Endometrial microvascular endothelial cells (primary cell): Measurements from ENCODE around the gene KATNIP. TPM values are rescaled to one million over a fixed set of nuclear protein-coding genes. Genes with fewer than 3 reads are reported as not detected.

Source experiments
- in situ Hi-C: cut with HindIII; loops from 2 replicates; pipeline ENCODE4 v1.10.0; 2017; ENCODE audit warnings: low sequenced_read_pairs, low pct_unique_long_range_greater_than_20kb; ENCODE audit errors: inconsistent ontology term
- total RNA-seq: library from RNA; depleted of rRNA; stranded (reverse); fragments of >200 nt; gene quantifications from one replicate; pipeline ENCODE4 v1.2.3, GENCODE V29; 2015; ENCODE audit errors: inconsistent ontology term

The KATNIP gene
- total RNA-seq = 8.3 TPM

DNA sequence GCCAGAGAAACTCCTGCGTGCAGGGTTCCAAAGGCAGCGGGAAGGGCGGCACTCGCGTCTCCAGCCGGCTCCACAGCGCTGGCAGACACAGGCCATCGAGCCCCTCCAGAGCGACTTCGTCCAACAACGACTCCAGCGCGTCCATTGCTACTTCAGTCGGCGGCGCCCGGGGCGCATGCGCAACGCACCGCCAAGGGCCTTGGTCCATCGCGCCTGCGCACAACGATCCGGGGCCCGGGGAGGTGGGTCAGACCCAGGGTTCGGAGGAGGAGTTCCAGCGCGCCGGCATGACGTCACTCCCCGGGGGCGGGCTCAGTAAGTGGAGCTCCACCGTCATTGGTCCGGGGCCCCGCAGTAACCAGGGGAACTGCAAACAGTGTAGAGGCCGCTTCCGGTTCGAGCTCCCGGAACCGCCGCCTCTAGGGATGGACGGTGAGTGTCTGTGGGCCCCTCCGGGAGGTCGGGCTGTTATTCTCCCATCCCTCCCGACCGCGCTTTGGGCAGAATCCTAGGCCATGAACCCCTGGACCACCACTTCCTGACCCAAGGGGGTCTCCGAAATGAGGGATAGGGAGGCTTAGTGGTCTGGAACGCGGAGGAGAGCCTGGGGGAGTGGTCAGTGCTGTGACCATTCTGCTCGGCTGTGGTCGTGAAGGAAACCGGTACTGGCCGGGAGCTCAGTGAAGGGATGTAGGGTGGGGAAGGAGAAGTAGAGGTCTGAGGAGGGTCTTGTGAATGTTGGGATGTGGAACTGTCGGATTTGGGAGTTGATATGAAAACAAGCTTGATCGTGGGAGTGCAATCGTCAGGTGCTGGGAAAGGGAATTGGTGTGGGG is at the start of gene KATNIP, which contains the start of gene GTF3C1:
Gene KATNIP, plus strand, starts transcription at position 399 of the 836 bp plus-strand sequence. Its CDS starts 27 bp downstream, at position 426.
Gene GTF3C1, minus strand, starts transcription at position 168 of the 836 bp plus-strand sequence. Its CDS starts 23 bp downstream, at position 145.
- in situ Hi-C loops = no loop called here

- in situ Hi-C loops = no loop called here
Observed at GRCh38 chr16:27500801-27501200, 49.1 kb upstream of the KATNIP start.

DNA sequence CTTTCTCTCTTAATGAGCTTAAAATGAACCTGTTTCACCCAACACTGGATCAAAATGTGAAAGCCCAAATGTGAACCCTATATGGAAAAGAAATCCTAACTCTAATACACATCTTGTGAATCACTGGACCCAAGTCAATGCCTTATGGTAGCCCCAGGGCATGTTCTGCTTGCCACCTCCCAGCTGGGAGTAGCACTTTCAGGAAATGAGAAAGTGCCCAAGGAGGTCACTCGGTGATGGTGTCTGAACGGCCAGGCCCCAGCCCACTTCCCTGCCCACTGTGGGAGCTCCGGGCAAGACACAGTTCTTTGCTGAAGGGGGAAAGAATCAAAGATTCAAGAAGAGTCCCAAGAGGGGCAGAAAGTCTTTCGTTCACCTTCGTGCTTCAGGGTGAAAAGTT is 46.3 kb upstream of the KATNIP start:
- in situ Hi-C loops = no loop called here

DNA sequence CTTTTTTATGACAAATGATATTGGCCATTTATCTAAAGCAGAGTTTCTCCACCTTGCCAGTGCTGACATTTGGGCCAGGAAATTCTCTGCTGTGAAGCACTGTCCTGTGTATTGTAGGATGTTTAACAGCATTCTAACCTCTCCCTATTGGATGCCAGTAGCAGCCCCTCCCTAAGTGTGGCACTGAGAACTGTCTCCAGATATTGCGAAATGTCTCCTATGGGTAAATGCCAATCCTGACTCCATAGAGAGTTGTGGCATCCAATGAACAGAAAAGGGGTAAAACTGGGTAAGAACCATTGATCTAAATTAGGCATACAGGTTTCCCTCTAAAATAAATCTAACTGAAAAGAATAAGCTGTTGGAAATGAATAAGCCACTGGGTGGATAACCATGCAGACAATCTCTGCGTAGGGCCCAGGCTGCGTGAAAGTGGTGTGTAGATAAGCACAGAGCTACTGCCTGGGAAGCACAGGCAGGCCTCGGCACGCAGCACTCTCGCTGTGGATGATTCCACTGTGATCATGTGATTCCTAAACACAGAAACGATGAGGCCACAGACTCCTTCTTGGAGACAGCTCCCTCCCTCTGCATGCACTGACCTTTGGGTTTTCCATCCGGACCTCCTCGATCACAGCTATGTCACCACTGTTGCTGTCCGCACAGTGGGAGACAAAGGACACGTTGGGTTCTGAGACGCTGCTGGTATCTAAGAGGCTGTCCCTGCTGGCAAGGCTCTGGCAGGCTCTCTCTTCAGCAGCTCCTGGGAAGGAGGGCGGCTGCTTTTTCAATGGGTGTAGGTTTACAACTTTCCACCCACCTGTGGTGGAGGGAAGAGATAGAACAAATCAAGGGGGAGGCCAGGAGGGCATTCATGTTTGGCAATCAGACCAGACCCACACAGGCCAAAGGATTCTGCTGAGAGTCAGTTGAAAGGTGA is 44.4 kb upstream of the KATNIP start:
- in situ Hi-C loops = no loop called here

DNA sequence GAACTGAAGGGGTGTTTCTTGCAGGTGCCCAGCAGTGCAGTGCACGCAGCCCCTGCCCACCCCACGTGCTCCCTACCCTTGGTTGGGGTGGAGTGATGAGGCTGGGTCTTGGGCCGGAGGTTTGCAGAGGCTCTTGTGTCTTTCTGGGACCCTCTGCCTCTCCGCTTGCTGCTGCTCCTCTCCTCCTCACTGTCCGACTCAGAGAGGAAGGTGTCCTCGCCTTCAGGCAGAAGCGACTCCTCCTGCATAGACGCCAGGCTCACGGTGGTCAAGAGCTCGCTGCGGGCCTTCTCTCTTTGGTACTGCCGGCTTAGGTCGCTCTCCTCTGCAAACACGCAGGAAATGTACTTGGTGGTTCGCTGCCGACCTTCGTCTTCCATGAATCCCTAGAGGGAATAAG is 43.2 kb upstream of the KATNIP start:
- in situ Hi-C loops = no loop called here

- in situ Hi-C loops = no loop called here
Observed at GRCh38 chr16:27508476-27508875, 41.5 kb upstream of the KATNIP start.

GRCh38 chr16:27511657-27512448 is 38.1 kb upstream of the KATNIP start:
- in situ Hi-C loops = no loop called here

DNA sequence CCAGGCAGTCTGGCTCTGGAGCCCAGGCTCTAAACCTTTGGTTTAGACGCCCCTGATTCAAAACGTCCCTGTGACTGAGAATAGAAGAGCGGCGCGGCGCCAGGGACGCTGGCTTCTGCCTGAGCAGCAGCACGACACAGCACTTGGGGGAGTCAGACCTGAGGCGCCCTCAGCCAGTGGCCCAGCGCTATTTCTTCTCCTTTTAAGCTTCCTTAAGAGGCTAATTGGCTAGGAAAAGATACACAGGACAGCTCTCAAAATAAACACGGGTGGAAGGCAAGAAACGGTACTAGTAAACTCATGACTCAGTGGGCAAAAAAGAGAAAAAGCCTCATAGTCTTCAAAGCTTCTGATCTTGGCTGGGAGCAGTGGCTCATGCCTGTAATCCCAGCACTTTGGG is 35.1 kb upstream of the KATNIP start:
- in situ Hi-C loops = no loop called here

DNA sequence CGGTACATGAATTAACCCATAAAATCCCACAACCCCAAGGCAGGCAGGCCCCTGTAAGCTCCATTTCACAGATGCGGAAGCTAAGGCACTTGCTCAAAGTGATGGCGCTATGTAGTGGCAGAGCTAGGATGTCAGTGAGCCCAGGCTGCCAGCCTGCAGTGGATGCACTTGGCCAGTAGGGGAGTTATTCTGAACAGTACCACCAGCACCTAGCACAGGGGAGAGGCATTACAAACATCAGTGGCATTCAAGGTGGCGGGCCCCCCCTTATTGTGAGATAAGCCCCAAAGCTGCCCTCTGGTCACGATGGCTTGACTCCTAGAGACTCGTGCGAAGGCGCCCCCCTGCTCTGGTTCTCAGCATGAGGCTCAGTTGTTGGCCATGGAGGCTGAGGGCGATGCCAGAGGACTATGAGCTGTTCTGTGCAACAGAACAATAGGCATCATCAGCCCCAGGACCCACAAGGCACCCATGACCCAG is 34.0 kb upstream of the KATNIP start:
- in situ Hi-C loops = no loop called here

- in situ Hi-C loops = no loop called here
Observed at GRCh38 chr16:27516365-27516764, 33.6 kb upstream of the KATNIP start.

GRCh38 chr16:27517664-27518063 is 32.3 kb upstream of the KATNIP start:
- in situ Hi-C loops = no loop called here

DNA sequence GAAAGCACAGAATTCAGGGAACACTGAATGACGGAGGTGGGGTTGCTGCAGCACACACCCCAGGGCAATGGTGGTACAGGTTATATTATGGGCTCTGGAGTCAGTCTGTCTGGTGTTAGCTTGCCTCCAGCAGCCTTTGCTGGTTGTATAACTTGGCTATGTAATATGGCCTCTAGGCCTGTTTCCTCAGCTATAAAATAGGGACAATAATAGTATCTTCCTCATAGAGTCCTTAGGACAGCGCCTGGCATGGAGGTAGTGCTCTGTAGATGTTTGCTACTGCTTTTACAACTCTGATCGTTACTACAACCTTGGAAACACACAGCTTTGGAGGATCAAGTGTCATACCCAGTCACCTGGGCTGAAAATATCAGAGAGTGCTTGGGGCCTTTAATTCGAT is 31.7 kb upstream of the KATNIP start:
- in situ Hi-C loops = no loop called here

DNA sequence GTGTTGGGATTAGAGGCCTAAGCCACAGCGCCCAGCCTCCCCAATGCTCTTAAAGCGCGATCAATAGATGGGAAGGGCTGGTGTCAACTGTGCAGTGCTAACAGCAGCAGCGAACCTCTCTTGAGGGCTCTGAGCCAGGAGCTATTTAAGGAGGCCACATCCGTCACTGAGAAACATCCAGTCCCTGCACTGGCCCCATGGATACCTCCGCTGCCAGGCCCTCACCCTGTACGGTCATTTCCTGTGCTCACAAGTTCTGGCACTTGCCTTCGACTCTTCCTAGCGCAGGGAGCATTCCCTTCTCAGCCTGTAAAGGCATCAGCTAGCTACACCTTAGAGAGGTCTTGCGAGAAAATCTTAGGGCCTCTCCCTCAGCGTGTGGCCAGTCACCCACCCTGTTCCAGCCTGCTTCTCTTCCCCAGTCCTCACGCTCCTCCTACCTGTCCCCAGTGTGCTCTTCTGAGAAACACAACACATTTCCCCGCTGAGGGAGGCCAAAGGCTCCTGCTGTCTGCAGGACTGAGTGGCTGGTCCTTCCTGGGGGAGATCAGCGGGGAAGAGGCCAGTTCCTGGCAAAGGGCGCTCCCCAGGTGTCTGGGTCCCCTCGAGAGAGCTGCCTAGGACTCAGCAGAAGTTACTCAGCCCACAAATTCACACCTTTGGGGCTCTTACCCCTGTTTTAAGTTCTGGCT is 28.8 kb upstream of the KATNIP start:
- in situ Hi-C loops = no loop called here

GRCh38 chr16:27522173-27522707 is 27.7 kb upstream of the KATNIP start:
- in situ Hi-C loops = no loop called here

- in situ Hi-C loops = no loop called here
Observed at GRCh38 chr16:27526180-27526579, 23.8 kb upstream of the KATNIP start.

GRCh38 chr16:27528294-27528693 is 21.6 kb upstream of the KATNIP start:
- in situ Hi-C loops = no loop called here

DNA sequence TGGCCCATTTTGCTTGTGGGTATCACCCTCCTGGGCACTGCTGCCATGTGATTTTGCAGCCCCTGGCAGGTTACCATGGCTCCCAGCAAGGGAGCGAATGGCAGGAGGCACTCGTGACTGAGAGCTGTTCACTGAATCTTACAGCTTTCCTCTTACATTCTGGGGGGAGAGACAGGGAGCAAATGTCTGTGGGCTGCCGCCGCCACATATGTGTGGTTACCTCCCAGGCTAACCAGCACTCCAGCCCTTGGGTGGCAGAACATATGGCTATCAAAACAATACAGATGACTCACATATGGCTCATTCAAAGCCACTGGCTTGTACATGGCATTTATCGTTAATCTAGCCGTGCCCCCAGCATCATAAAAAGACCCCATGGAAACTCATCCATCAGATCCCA is 20.0 kb upstream of the KATNIP start:
- in situ Hi-C loops = no loop called here

DNA sequence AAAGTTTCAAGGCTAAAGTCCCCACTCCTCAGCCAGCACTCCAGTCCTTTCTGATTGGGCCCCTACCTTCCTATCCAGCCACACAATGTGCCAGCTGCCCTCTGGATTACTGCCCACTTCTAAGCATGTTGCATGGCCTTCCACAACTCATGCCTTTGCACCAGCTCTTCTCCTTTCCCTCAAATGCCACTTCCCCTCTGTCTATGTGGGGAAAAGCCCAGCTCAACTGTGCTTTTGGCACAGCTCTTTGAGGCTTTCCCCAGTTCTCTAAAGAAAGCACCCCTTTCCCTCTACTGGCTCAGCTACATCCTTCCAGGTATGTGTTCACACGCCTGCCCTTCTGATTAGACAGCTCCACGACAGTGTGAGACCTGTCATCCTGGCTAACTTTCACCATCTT is 18.8 kb upstream of the KATNIP start:
- in situ Hi-C loops = no loop called here
